GM23338 (cell line): ENCODE results near the gene ART4. TPM values are rescaled to one million over a fixed set of nuclear protein-coding genes. Genes with fewer than 3 reads are reported as not detected.

Experiments
- ATAC-seq: fragments of 200-7000 bp; cut with Tn5 transposase; 3 replicates; pipeline ENCODE4 v1.9.1; 2020
- DNase-seq: peaks from one replicate; pipeline ENCODE4 v3.0.0-alpha.2; 2015; ENCODE audit warnings: low spot score
- H2AFZ ChIP-seq: fragments of 200-600 bp; sonication (generic); 2 replicates; pipeline ENCODE4 v1.8.0; 2016; ENCODE audit warnings: antibody characterized with exemption, mild to moderate bottlenecking, moderate library complexity
- H3F3A ChIP-seq: fragments of 200-600 bp; sonication (generic); replicated peaks from 2 replicates; pipeline ENCODE4 v1.8.0; 2017; ENCODE audit warnings: antibody characterized with exemption, mixed run types, low read depth
- H3K27ac ChIP-seq: fragments of 200-600 bp; sonication (generic); 2 replicates; pipeline ENCODE4 v1.6.1; 2016; ENCODE audit warnings: low read depth
- H3K27me3 ChIP-seq: fragments of 200-600 bp; sonication (generic); 2 replicates; pipeline ENCODE4 v1.8.0; 2016; ENCODE audit warnings: mild to moderate bottlenecking, mixed run types, moderate library complexity; ENCODE audit not compliant: insufficient read depth
- H3K36me3 ChIP-seq: fragments of 200-600 bp; sonication (generic); 2 replicates; pipeline ENCODE4 v1.8.0; 2016; ENCODE audit warnings: mild to moderate bottlenecking; ENCODE audit not compliant: insufficient read depth
- H3K4me1 ChIP-seq: fragments of 200-600 bp; sonication (generic); 2 replicates; pipeline ENCODE4 v1.8.0; 2016; ENCODE audit warnings: mild to moderate bottlenecking, moderate library complexity; ENCODE audit not compliant: insufficient read depth
- H3K4me2 ChIP-seq: fragments of 200-600 bp; sonication (generic); 2 replicates; pipeline ENCODE4 v1.7.1; 2017; ENCODE audit warnings: mixed run types
- H3K4me3 ChIP-seq: fragments of 200-600 bp; sonication (generic); 2 replicates; pipeline ENCODE4 v1.6.1; 2016; ENCODE audit warnings: mixed run types
- H3K79me2 ChIP-seq: fragments of 200-600 bp; sonication (generic); replicated peaks from 2 replicates; pipeline ENCODE4 v1.8.0; 2017; ENCODE audit warnings: mild to moderate bottlenecking; ENCODE audit not compliant: insufficient read depth
- H3K9me2 ChIP-seq: fragments of 200-600 bp; sonication (generic); 2 replicates; pipeline ENCODE4 v1.8.0; 2017; ENCODE audit not compliant: insufficient read depth
- H4K20me1 ChIP-seq: fragments of 200-600 bp; sonication (generic); replicated peaks from 2 replicates; pipeline ENCODE4 v1.8.0; 2017; ENCODE audit warnings: mild to moderate bottlenecking; ENCODE audit not compliant: insufficient read depth
- H3K27ac Mint-ChIP-seq: 2 replicates; pipeline ENCODE4 v1.8.0; 2020; ENCODE audit warnings: inconsistent platforms, mild to moderate bottlenecking, moderate library complexity, mixed read lengths
- H3K27me3 Mint-ChIP-seq: 3 replicates; pipeline ENCODE4 v1.8.0; 2022; ENCODE audit warnings: low read depth, mild to moderate bottlenecking, moderate library complexity, mixed read lengths, inconsistent platforms; ENCODE audit not compliant: insufficient read depth, poor library complexity
- H3K36me3 Mint-ChIP-seq: 3 replicates; pipeline ENCODE4 v1.8.0; 2021; ENCODE audit warnings: low read depth, mild to moderate bottlenecking, inconsistent platforms, moderate library complexity, mixed read lengths
- H3K4me1 Mint-ChIP-seq: 3 replicates; pipeline ENCODE4 v1.8.0; 2020; ENCODE audit warnings: mild to moderate bottlenecking, inconsistent platforms, mixed read lengths
- H3K4me3 Mint-ChIP-seq: 3 replicates; pipeline ENCODE4 v1.8.0; 2021; ENCODE audit warnings: moderate library complexity, mild to moderate bottlenecking, inconsistent platforms, mixed read lengths
- H3K9me3 Mint-ChIP-seq: 3 replicates; pipeline ENCODE4 v1.8.0; 2020; ENCODE audit warnings: moderate library complexity, mild to moderate bottlenecking, inconsistent platforms, mixed read lengths
- CREB1 ChIP-seq: fragments of 250-450 bp; sonication (Bioruptor Pico); IDR thresholded peaks from 2 replicates; pipeline ENCODE4 v1.5.0; 2020; ENCODE audit warnings: low read depth, mild to moderate bottlenecking, moderate library complexity
- EZH2 ChIP-seq: fragments of 200-600 bp; sonication (generic); IDR thresholded peaks from one replicate; pipeline ENCODE4 v1.8.0; 2017; ENCODE audit warnings: antibody characterized with exemption, mild to moderate bottlenecking, low read depth; ENCODE audit not compliant: unreplicated experiment
- EZH2phosphoT487 ChIP-seq: fragments of 200-600 bp; sonication (generic); IDR thresholded peaks from one replicate; pipeline ENCODE4 v1.8.1; 2018; ENCODE audit warnings: antibody characterized with exemption; ENCODE audit not compliant: unreplicated experiment
- JUNB ChIP-seq: IDR thresholded peaks from one replicate; pipeline ENCODE4 v1.6.1; 2016; ENCODE audit warnings: antibody characterized with exemption; ENCODE audit not compliant: unreplicated experiment
- NANOG ChIP-seq: IDR thresholded peaks from 2 replicates; pipeline ENCODE4 v1.6.1; 2016; ENCODE audit warnings: antibody characterized with exemption, borderline replicate concordance
- POLR2AphosphoS5 ChIP-seq: IDR thresholded peaks from 2 replicates; pipeline ENCODE4 v1.6.1; 2016; ENCODE audit warnings: antibody characterized with exemption, low read depth
- STAT1 ChIP-seq: IDR thresholded peaks from one replicate; pipeline ENCODE4 v1.6.1; 2016; ENCODE audit warnings: antibody characterized with exemption; ENCODE audit not compliant: unreplicated experiment
- ZNF114 ChIP-seq: fragments of 250-450 bp; sonication (Bioruptor Pico); IDR thresholded peaks from 2 replicates; pipeline ENCODE4 v1.5.0; 2020; ENCODE audit warnings: mild to moderate bottlenecking, moderate library complexity
- ZNF331 ChIP-seq: fragments of 250-450 bp; sonication (Bioruptor Pico); IDR thresholded peaks from 2 replicates; pipeline ENCODE4 v1.5.0; 2020; ENCODE audit warnings: low read depth, mild to moderate bottlenecking, moderate library complexity
- polyA plus RNA-seq: library from polyadenylated mRNA; unstranded; fragments of >200 nt; fragmentation: Nextera tagmentation; extraction: Ambion mirVana; gene quantifications from 2 replicates; pipeline ENCODE4 v1.2.1, GENCODE V29; 2016
- total RNA-seq: library from RNA; depleted of rRNA; stranded (reverse); fragments of >200 nt; shearing (Covaris generic); gene quantifications from 2 replicates; pipeline ENCODE4 v1.2.3, GENCODE V29; 2014
- TF ChIP-seq, protein P1 (sequence below): IDR thresholded peaks from one replicate; pipeline ENCODE4 v1.6.1; 2018; ENCODE audit warnings: antibody characterized with exemption; ENCODE audit not compliant: unreplicated experiment
- TF ChIP-seq, protein P2 (sequence below): fragments of 250-450 bp; sonication (Bioruptor Pico); IDR thresholded peaks from 2 replicates; pipeline ENCODE4 v1.5.0; 2020; ENCODE audit warnings: mild to moderate bottlenecking, moderate library complexity
- TF ChIP-seq, protein P3 (sequence below): IDR thresholded peaks from 2 replicates; pipeline ENCODE4 v1.6.1; 2016; ENCODE audit warnings: antibody characterized with exemption
- TF ChIP-seq, protein P4 (sequence below), 2 experiments: fragments of 200-600 bp in 1 of 2; sonication (generic) in 1 of 2; conservative IDR thresholded peaks; 2 replicates each; pipeline versions ENCODE4 v1.5.1 to v1.6.1; 2016 to 2017; ENCODE audit warnings: antibody characterized with exemption in 2 of 2, low read depth in 2 of 2, mild to moderate bottlenecking in 2 of 2, moderate library complexity in 1 of 2

The ART4 gene
- total and polyA plus RNA-seq, 2 experiments from 2014 or later: 0.08 TPM; not detected in 1

DNA sequence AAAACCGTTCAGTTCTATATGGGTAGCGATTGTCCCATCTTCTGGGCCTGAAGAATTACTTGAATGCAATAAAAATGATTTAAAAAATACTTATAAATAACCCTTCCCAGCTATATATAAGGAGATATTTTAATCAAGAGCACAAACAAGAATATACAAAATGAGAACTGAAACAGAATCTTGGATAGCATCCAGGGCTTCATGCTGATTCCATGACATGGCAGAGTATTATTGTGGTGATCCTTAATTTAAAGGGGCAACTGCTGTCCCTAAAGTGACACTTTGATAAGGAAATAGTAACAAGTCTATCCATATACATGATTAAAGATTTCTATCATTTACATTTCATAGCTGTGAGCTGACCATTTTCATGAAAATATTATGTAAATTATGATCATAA is 58.9 kb downstream of the ART4 start:
- TF ChIP-seq, protein P1, sequence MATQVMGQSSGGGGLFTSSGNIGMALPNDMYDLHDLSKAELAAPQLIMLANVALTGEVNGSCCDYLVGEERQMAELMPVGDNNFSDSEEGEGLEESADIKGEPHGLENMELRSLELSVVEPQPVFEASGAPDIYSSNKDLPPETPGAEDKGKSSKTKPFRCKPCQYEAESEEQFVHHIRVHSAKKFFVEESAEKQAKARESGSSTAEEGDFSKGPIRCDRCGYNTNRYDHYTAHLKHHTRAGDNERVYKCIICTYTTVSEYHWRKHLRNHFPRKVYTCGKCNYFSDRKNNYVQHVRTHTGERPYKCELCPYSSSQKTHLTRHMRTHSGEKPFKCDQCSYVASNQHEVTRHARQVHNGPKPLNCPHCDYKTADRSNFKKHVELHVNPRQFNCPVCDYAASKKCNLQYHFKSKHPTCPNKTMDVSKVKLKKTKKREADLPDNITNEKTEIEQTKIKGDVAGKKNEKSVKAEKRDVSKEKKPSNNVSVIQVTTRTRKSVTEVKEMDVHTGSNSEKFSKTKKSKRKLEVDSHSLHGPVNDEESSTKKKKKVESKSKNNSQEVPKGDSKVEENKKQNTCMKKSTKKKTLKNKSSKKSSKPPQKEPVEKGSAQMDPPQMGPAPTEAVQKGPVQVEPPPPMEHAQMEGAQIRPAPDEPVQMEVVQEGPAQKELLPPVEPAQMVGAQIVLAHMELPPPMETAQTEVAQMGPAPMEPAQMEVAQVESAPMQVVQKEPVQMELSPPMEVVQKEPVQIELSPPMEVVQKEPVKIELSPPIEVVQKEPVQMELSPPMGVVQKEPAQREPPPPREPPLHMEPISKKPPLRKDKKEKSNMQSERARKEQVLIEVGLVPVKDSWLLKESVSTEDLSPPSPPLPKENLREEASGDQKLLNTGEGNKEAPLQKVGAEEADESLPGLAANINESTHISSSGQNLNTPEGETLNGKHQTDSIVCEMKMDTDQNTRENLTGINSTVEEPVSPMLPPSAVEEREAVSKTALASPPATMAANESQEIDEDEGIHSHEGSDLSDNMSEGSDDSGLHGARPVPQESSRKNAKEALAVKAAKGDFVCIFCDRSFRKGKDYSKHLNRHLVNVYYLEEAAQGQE: no peak
- TF ChIP-seq CREB1 (CRISPR knock-in tag) (no peak), STAT1 (no peak), POLR2AphosphoS5 (no peak), ZNF331 (CRISPR knock-in tag) (no peak), JUNB (no peak), EZH2 (no peak), ZNF114 (no peak), EZH2phosphoT487 (no peak), NANOG (no peak)
- TF ChIP-seq, protein P2, sequence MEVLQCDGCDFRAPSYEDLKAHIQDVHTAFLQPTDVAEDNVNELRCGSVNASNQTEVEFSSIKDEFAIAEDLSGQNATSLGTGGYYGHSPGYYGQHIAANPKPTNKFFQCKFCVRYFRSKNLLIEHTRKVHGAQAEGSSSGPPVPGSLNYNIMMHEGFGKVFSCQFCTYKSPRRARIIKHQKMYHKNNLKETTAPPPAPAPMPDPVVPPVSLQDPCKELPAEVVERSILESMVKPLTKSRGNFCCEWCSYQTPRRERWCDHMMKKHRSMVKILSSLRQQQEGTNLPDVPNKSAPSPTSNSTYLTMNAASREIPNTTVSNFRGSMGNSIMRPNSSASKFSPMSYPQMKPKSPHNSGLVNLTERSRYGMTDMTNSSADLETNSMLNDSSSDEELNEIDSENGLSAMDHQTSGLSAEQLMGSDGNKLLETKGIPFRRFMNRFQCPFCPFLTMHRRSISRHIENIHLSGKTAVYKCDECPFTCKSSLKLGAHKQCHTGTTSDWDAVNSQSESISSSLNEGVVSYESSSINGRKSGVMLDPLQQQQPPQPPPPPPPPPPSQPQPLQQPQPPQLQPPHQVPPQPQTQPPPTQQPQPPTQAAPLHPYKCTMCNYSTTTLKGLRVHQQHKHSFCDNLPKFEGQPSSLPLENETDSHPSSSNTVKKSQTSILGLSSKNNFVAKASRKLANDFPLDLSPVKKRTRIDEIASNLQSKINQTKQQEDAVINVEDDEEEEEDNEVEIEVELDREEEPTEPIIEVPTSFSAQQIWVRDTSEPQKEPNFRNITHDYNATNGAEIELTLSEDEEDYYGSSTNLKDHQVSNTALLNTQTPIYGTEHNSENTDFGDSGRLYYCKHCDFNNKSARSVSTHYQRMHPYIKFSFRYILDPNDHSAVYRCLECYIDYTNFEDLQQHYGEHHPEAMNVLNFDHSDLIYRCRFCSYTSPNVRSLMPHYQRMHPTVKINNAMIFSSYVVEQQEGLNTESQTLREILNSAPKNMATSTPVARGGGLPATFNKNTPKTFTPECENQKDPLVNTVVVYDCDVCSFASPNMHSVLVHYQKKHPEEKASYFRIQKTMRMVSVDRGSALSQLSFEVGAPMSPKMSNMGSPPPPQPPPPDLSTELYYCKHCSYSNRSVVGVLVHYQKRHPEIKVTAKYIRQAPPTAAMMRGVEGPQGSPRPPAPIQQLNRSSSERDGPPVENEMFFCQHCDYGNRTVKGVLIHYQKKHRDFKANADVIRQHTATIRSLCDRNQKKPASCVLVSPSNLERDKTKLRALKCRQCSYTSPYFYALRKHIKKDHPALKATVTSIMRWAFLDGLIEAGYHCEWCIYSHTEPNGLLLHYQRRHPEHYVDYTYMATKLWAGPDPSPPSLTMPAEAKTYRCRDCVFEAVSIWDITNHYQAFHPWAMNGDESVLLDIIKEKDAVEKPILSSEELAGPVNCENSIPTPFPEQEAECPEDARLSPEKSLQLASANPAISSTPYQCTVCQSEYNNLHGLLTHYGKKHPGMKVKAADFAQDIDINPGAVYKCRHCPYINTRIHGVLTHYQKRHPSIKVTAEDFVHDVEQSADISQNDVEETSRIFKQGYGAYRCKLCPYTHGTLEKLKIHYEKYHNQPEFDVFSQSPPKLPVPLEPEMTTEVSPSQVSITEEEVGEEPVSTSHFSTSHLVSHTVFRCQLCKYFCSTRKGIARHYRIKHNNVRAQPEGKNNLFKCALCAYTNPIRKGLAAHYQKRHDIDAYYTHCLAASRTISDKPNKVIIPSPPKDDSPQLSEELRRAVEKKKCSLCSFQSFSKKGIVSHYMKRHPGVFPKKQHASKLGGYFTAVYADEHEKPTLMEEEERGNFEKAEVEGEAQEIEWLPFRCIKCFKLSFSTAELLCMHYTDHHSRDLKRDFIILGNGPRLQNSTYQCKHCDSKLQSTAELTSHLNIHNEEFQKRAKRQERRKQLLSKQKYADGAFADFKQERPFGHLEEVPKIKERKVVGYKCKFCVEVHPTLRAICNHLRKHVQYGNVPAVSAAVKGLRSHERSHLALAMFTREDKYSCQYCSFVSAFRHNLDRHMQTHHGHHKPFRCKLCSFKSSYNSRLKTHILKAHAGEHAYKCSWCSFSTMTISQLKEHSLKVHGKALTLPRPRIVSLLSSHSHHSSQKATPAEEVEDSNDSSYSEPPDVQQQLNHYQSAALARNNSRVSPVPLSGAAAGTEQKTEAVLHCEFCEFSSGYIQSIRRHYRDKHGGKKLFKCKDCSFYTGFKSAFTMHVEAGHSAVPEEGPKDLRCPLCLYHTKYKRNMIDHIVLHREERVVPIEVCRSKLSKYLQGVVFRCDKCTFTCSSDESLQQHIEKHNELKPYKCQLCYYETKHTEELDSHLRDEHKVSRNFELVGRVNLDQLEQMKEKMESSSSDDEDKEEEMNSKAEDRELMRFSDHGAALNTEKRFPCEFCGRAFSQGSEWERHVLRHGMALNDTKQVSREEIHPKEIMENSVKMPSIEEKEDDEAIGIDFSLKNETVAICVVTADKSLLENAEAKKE (CRISPR knock-in tag): no peak
- TF ChIP-seq, protein P3, sequence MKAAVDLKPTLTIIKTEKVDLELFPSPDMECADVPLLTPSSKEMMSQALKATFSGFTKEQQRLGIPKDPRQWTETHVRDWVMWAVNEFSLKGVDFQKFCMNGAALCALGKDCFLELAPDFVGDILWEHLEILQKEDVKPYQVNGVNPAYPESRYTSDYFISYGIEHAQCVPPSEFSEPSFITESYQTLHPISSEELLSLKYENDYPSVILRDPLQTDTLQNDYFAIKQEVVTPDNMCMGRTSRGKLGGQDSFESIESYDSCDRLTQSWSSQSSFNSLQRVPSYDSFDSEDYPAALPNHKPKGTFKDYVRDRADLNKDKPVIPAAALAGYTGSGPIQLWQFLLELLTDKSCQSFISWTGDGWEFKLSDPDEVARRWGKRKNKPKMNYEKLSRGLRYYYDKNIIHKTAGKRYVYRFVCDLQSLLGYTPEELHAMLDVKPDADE: no peak
- TF ChIP-seq, protein P4, sequence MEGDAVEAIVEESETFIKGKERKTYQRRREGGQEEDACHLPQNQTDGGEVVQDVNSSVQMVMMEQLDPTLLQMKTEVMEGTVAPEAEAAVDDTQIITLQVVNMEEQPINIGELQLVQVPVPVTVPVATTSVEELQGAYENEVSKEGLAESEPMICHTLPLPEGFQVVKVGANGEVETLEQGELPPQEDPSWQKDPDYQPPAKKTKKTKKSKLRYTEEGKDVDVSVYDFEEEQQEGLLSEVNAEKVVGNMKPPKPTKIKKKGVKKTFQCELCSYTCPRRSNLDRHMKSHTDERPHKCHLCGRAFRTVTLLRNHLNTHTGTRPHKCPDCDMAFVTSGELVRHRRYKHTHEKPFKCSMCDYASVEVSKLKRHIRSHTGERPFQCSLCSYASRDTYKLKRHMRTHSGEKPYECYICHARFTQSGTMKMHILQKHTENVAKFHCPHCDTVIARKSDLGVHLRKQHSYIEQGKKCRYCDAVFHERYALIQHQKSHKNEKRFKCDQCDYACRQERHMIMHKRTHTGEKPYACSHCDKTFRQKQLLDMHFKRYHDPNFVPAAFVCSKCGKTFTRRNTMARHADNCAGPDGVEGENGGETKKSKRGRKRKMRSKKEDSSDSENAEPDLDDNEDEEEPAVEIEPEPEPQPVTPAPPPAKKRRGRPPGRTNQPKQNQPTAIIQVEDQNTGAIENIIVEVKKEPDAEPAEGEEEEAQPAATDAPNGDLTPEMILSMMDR (conservative IDR thresholded peaks at IDR 0.05; ENCODE audit: low read depth in 2 of 2): no peak
- Mint-ChIP-seq H3K9me3 (no peaks in the 10 kb centered on the region), H3K36me3 (peaks cover 31% of the 10 kb centered on the region), H3K4me1 (no peaks in the 10 kb centered on the region; the same call in 2 of the 3 replicates), H3K27me3 (no peaks in the 10 kb centered on the region), H3K4me3 (no peak overlapping the region), H3K27ac (no peak overlapping the region)
- H3K4me2 ChIP-seq: no peak overlapping the region
- H4K20me1 ChIP-seq: peaks cover 9% of the 10 kb centered on the region; the same call in 1 of the 2 replicates
- H3K27ac ChIP-seq: no peak overlapping the region
- H3K9me2 ChIP-seq: no peaks in the 10 kb centered on the region
- no peaks in the 10 kb centered on the region for H3K27me3 ChIP-seq
- no peak overlapping the region for H2AFZ ChIP-seq
- DNase-seq: no peak
- no peak for ATAC-seq
- H3F3A ChIP-seq: no peaks in the 10 kb centered on the region
- no peaks in the 10 kb centered on the region for H3K4me1 ChIP-seq
- no peak overlapping the region for H3K4me3 ChIP-seq
- peaks cover 30% of the 10 kb centered on the region for H3K36me3 ChIP-seq
- H3K79me2 ChIP-seq: no peaks in the 10 kb centered on the region
